Fibroblast of upper back skin (primary cell): Measurements from ENCODE around the gene PEX3.
"Not testable (repeated sequence)": the region's sequence is repeated elsewhere in the genome, so short reads cannot be mapped to it uniquely, and the experiment has no call there.

Experiments used
- DNase-seq: peaks from one replicate; pipeline ENCODE4 v3.0.0-alpha.2; 2013

The PEX3 gene

DNA sequence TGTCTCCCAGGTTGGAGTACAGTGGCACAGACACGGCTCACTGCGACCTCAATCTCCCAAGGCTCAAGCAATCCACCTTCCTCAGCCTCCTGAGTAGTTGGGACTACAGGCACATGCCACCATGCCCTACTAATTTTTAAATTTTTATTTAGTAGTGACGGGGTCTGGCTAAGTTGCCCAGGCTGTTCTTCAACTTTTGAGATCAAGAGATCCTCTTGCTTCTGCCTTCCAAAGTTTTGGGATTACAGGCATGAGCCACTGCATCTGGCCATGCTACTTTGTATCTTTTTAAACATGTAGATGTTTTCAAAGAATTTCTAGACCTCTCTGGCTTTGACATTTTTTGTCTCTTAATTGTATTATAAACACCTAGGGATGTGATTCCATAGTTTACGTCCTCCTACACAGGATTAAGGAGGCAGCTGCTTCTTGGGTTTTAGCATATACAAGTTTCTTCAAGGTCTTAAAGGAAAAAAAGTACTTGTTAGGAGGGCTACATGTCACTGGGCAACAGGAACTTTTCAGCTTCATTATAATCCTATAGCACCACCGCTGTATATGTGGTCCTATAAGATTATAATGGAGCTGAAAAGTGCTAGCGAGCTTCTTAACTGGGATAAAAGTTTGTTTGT is 1.4 kb upstream of the PEX3 start:
- no peak for DNase-seq

- DNase-seq = peak; percentile 31
Observed at GRCh38 chr6:143449714-143450452, 722 bp upstream of the PEX3 start.

DNA sequence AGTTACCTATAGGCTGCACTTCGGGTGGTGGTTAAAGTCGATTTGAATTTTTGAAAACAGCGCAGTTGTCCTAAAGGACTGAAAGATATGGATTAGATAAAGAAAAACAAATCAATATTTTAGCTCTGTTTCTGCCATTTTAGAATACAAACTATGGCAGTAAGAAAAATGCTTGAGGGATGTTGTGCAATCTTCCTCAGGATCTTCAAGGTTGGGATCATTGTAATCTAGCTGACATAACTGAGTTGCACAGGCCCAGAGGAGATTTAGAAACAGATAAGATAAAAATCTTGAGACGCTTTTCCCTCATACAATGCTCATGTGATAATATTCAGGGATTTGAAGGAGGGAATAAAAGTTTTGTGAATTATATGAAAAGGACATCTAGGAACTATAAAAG is 926 bp downstream of the PEX3 start:
- no peak for DNase-seq

GRCh38 chr6:143457563-143458359 is 7.2 kb downstream of the PEX3 start:
- peak; percentile 61 for DNase-seq

DNA sequence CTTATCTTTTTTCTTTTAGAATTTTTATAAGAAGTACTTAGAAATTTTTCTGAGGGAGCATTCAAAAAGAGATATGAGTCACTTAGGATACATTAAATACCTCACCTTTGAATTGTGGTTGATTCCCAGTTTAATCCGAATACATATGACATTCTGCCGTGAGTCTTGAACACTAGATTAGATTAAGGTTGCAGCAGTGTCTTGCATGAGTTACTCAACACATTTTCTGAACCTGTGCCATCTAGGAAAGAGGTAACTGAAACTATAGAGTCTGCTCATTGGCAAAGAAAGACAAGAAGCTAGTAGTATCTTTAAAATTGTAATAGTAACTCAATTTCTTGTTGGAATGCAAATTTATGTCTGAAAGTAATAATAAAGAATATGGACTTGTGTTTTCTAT is 14.9 kb downstream of the PEX3 start:
- DNase-seq = no peak

DNA sequence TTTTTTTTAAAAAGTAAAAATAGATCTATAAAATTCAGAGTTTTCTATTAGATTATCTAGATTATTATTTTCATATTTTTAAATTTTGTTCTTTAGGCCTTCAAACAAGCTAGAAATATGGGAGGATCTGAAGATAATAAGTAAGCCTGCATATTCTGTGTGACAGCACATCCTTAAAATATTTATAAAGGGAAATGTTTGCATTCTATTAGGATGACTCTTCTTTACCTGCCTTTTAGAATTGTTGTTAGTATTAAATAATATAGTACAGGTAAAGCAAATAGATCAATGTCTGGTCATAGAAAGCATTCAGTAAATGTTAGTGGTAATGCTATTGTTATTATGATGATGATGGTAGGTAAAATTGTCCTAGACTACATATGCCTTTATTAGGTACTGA is 17.4 kb downstream of the PEX3 start:
- no peak for DNase-seq

GRCh38 chr6:143468823-143469222 is 18.2 kb downstream of the PEX3 start:
- not testable (repeated sequence) for DNase-seq

- DNase-seq = no peak
Observed at GRCh38 chr6:143471822-143472221, 21.2 kb downstream of the PEX3 start.

- no peak for DNase-seq
Observed at GRCh38 chr6:143476545-143476944, 25.9 kb downstream of the PEX3 start.

DNA sequence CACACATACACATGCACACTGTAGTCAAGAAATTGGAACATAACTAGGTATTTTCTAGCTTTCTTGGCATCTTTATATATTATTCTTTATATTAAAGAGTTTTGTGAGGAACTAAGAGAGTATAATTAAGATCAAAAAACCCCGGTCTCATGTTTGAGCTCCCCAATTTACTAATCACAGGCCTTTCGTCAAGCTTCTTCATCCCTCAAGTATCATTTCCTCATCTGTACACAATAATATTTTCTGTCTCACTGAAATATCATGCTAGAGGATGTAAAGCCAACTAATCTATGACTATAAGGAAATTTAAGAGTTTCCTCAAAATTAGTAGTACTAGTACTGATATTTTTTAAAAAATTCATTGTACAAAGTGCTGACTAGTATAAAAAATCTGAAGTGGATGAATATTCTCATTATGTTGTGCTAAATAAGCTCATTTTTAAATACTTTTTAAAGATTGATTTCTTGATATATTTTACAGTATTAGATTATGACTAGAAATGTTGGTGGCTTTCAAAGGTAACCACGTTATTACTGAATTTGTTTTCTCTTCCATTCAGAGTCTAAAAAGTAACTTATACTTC is 28.0 kb downstream of the PEX3 start:
- no peak for DNase-seq

GRCh38 chr6:143482593-143482992 is 32.0 kb downstream of the PEX3 start:
- DNase-seq = peak; percentile 8

DNA sequence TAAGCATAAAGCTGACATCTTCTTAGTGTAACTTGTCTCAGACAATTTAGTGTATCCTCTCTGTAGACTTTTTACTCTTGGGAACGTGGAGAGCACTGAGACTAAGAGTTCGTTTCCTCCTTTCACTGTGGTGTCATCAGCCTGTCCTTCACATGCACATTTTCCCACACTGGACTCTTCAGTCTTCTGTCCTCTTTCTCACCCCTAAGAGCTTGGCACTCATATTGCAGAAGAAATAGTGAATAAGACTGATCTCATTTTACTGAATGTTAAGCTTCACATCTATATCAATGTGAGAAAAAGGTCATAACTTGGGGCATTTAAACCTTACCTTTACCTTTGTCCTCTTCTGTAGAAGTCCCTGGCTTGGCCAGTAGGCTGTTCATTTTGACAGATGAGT is 35.4 kb downstream of the PEX3 start:
- no peak for DNase-seq

GRCh38 chr6:143486752-143487151 is 36.1 kb downstream of the PEX3 start:
- no peak for DNase-seq

GRCh38 chr6:143490244-143490643 is 39.6 kb downstream of the PEX3 start:
- DNase-seq = no peak

- DNase-seq = no peak
Observed at GRCh38 chr6:143490775-143491174, 40.2 kb downstream of the PEX3 start.

- DNase-seq = no peak
Observed at GRCh38 chr6:143496974-143497373, 46.4 kb downstream of the PEX3 start.

DNA sequence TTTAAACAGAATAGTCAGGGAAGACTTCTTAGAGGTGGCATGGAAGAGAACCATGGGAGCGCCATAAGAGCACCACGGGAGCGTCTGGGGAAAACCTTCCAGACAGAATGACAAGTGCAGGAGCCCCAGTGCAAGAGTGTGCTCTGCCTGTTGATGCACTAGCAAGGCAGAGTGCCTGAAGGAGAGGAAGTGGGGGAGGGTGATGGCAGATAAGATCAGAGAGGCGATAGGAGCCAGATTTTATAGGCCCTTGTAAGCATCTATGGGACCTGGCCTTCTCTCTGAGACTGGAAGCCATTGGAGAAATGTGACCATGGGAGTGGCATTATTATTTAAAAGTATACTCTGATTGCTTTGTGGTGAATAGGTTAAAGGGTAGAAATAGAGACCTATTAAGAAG is 47.8 kb downstream of the PEX3 start:
- no peak for DNase-seq

DNA sequence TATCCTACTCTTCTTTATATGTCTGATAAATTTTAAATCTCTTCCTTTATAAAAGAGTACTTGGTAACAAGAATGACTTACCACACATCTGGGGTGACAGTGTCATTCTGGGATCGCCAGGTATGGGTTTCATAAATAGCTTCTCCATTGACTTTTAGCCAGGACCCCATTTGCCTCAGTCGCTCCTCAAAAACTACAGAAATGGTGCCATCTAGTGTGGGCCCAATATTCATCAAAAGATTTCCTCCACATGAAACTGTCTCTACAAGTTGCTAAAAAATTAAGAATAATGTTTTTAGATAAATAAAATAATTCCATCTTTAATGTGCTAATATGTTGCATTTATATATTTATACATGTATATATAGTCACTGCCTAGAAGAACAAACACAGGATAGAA is 51.2 kb downstream of the PEX3 start:
- no peak for DNase-seq

DNA sequence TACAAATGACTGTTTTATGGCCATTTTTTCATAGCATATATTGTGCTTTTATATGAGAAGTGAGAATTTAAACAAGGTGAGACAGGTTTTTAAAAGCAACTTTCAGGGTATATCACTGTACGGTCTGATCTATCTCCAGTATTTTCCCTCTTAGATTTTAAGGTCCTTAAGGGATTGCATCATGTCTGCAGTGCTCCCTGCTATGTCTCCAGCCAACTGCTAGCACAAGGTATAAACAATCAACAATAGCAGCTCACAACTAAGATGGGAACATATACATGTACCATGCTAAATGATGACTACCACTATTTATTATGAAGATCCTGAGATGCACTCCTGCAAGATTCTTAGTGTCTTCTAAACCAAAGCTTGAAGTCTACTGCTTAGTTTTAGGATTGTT is 53.8 kb downstream of the PEX3 start:
- DNase-seq = no peak

GRCh38 chr6:143505111-143505510 is 54.5 kb downstream of the PEX3 start:
- no peak for DNase-seq

GRCh38 chr6:143505537-143505936 is 54.9 kb downstream of the PEX3 start:
- DNase-seq = no peak

DNA sequence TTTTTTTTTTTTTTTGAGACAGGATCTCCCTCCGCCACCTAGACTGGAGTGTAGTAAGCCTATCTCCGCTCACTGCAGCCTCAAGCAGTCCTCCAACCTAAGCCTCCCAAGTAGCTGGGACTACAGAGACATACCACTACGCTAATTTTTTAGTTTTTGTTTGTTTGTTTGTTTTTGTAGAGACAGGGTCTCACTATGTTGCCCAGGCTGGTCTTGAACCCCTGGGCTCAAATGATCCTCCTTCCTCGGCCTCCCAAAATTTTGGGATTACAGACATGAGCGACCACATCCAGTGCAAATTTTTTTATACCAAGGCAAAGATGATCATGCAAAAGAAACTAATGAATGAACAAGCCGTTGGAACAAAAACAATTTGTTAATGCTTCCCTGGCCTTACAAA is 55.6 kb downstream of the PEX3 start:
- no peak for DNase-seq

DNA sequence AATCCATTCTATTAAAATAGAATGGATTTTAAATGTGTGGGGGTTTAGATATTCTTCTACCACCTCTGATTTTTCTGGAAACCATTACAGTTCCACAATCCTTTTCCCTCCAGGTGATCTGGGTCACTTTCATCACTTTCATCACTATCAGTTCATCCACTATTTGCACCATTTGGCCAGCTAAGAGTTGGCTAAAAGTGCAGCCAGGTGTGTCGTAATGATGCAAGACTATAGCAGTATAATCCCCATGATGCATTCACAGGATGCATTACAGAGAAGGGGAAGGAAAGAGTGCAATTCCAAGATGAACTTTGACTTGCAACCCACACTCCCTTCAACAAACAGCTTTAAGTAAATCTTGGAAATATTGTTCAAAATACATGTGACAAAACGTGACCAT is 56.0 kb downstream of the PEX3 start:
- DNase-seq = no peak
